HS-27A (cell line): ENCODE data around the gene INSYN2B.

Experiments
- DNase-seq: peaks from one replicate; pipeline ENCODE4 v3.0.0-alpha.2; 2012; ENCODE audit warnings: low read depth, missing footprints

The INSYN2B gene

GRCh38 chr5:169886677-169887076 is 93.6 kb downstream of the INSYN2B start:
- no peak for DNase-seq

DNA sequence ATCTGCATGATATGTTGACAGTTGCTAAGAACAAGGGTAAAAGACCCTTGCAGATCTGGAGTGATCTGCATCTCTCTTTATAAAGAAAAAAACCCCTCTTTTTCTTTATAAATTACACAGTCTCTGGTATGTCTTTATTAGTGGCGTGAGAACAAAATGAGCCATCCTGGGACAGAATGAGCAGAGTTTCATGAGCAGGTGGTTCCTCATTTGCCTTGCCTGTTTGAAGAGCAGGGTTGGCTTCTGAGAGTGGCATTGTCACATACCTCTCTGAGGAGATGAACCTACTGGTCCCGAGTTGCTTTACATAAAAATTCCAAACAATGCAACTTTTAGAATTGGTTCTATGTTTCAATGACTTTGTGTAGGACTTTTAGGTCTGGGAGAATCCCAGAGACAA is 94.3 kb downstream of the INSYN2B start:
- no peak for DNase-seq

- DNase-seq: no peak
These were observed 98.5 kb downstream of the INSYN2B start for GRCh38 chr5:169881702-169882303.

DNA sequence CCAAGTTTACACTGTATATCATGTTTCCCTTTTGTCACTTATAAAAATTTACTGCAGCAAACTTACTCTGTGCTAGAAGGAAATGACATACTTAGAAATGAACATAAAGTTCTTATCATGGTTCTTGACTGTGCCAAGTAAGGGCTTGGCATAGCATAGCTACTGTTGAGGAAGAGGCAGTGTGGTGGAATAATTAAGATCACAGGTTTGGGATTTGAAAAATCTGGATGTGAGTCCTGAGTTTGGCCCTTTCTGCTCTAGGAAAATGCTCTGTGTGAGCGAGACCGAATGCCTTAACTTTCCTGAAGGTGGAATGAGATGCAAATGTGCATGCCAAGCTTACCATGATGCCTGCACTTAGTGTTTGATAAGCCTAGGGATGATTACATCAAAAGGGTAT is 99.5 kb downstream of the INSYN2B start:
- DNase-seq: no peak

DNA sequence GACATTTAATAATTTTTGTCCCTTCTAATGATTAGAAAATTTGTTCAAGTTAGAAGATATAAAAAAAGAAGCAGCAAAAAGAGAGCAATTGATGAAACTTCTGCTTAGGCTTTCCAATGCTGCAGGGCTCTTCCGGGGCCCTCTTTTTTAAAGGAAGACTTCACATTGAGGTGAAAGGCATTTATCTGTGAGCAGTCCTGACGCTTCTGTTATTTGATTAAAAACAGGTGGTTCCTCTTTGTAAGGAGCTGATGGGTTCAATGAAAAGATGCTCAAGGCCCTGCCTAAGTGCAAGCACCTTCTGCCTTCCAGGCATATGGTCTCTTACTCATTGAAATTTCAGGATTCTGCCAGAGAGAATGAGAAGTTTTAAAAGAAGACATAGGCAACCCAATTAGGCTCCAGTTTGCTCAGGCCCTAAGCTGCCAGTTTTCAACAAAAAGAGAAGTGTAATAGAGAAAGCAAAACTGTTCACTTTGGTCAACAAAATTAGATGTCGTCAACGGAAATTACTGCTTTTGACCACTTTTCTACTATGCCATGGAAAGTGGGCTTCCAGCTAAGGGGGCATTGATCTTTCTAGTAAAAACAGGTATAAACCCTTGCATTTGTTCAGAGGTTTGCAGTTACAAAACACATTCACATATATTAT is 100.2 kb downstream of the INSYN2B start:
- no peak for DNase-seq

GRCh38 chr5:169876386-169876785 is 103.9 kb downstream of the INSYN2B start:
- no peak for DNase-seq

DNA sequence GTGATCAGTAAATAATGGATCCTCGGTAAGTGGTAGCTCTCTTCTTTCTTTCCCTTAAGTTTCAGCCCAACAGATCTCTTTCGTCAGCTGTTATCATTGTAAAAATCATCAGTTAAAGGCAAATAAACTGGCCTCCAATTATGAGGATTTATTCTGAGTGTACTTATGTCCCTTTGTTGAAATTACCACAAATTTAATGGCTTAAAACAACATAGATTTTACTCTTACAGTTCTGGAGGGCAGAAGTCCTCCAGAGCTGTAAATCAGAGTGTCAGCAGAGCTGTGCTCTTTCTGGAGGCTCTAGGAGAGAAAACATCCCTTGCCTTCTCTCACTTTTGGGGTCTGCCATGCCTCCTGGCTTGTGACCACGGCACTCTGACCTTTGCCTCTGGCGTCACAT is 104.6 kb downstream of the INSYN2B start:
- no peak for DNase-seq

- DNase-seq: no peak
These were observed 105.1 kb downstream of the INSYN2B start for GRCh38 chr5:169875091-169875728.

DNA sequence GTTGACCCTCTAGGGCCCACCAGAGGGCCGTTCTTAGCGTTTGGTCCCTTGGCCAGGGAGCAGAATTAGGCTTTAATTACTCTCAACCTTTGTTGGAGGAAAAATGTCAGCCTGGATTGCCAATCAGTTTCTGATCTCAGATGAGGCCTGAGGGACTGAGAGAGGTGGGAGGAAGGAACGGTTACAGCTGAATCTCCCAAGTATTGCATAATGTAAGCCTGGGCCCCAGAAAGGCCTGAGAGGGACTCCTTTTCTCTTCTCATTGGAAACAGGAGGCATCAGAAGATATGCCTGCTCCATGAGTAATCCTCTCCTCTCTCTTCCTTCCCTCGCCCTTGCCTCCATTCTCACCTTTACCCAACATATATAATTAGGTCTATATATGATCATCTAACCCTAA is 105.7 kb downstream of the INSYN2B start:
- DNase-seq: no peak

DNA sequence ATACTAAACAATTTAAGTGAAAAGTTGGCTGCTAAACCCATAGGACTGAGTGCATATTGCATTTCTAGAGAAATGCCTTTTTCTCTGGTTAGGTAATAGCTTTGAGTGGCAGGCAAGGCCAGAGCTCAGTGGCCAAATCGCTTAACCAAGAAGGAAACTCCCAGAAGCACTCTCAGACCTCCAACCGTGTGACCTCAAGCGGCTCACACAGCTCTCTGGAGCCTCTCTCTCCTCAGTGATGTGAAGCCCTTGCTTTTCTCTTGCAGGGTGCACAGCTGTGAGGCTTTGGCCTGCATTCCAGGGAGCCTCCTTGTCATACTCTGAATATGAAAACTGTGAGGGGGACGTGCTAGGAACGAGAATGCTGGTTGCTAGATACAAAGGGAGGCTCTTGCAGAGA is 106.7 kb downstream of the INSYN2B start:
- no peak for DNase-seq

- DNase-seq: no peak
These were observed 108.3 kb downstream of the INSYN2B start for GRCh38 chr5:169871826-169872490.

DNA sequence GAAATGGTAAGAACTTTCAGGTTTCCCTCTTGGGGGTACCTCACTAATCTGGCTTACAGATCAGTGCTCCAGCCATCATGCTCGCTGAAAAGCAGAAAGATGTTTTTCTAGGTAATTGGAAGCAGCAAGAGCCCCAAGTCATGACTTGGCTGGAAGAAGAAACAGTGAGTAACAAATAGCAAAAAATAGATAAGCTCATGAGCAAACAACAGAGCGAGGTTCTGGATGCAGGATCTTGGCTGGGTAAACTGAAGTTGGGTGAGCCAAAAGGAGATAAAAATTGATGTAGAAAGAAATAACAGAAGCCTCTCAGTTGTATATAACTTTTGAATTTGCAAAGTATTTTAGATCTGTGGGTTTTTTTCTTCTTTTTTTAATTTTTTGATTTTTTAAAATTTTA is 110.1 kb downstream of the INSYN2B start:
- DNase-seq: no peak

GRCh38 chr5:169869066-169869465 is 111.2 kb downstream of the INSYN2B start:
- DNase-seq: no peak

- DNase-seq: no peak
These were observed 112.9 kb downstream of the INSYN2B start for GRCh38 chr5:169867347-169867746.

GRCh38 chr5:169864483-169864882 is 115.8 kb downstream of the INSYN2B start:
- no peak for DNase-seq

- DNase-seq: no peak
These were observed 117.9 kb downstream of the INSYN2B start for GRCh38 chr5:169862391-169862811.

- DNase-seq: no peak
These were observed 118.4 kb downstream of the INSYN2B start for GRCh38 chr5:169861934-169862333.

DNA sequence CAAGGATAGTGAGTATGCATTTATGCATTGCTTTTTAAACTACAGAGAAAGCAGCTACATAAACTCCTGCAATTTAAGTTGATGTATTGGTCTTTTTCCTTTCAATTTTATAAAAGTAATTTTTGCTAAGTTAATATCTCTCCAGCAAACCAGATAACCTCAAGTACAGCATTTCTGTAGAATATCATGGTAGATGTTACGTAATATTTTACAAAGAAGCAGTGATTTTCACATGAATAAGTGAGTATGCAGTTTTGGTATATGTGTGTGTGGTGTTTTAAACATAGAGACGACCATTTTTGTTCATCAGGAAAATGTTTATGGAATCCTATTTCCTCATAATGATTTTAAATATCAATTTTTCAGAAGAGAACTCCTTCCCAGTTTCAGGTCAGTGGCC is 118.9 kb downstream of the INSYN2B start:
- no peak for DNase-seq

DNA sequence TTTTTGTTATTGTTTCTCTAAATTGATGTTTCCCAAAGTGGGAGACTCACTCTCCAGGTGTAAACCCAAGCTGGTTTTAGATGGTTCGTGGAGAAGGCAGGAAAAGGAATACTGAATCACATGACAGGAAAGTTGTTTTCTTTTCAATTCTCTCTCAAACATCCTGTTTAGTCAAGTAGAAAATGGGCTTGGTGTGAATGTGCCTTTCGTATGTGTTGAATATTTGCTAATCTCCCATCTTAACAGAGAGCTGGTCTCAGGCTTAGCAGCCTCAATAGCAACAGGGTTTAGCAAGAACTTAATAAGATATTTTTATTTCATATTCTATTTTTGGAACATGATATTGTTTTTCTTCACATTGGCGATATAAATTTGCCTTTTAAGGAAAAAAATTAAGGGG is 119.7 kb downstream of the INSYN2B start:
- DNase-seq: no peak

GRCh38 chr5:169856571-169856970 is 123.7 kb downstream of the INSYN2B start:
- DNase-seq: no peak

DNA sequence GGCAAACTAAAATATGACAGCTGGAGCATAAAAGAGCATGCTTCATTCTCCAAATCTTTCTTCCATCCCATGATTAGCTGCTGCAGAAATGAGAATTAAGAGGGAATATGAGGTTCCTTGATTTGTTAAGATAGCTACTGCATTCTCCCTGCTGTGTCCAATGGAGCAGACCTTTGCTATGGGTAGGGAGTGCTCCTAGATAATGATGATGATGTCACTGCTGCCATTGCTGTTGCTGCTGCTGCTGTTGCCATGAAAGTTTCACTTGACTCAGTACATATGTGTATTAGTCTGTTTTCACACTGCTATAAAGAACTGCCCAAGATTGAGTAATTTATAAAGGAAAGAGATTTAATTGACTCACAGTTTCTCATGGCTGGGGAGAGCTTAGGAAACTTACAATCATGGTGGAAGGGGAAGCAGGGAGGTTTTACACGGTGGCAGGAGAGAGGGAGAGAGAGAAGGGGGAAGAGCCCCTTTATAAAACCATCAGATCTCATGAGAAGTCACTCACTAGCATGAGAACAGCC is 128.9 kb downstream of the INSYN2B start:
- no peak for DNase-seq

GRCh38 chr5:169850409-169850808 is 129.9 kb downstream of the INSYN2B start:
- DNase-seq: no peak

- DNase-seq: no peak
These were observed 131.5 kb downstream of the INSYN2B start for GRCh38 chr5:169848792-169849191.
